Liver (tissue), 3 donors: Measurements from ENCODE around the gene TAS2R8.

ENCODE experiments used
- CTCF ChIP-seq: fragments of 150-350 bp; IDR thresholded peaks from 2 replicates; pipeline ENCODE4 v1.5.1; 2017; ENCODE audit warnings: improper control_type of control experiment, low read depth, low read length; ENCODE audit not compliant: missing input control
- EGR1 ChIP-seq, 2 donors: IDR thresholded peaks; 2 replicates each; pipeline ENCODE4 v1.6.1; 2016 to 2018; ENCODE audit warnings: antibody characterized with exemption in 2 of 2, low read depth in 2 of 2
- GABPA ChIP-seq, 2 donors: IDR thresholded peaks in 1 of 2; conservative IDR thresholded peaks in 1 of 2; 2 replicates each; pipeline ENCODE4 v1.6.1; 2016; ENCODE audit warnings: antibody characterized with exemption in 2 of 2, mild to moderate bottlenecking in 1 of 2, moderate library complexity in 1 of 2
- REST ChIP-seq: IDR thresholded peaks from 2 replicates; pipeline ENCODE4 v1.6.1; 2016; ENCODE audit warnings: antibody characterized with exemption, mild to moderate bottlenecking
- YY1 ChIP-seq: IDR thresholded peaks from 2 replicates; pipeline ENCODE4 v1.6.1; 2016; ENCODE audit warnings: antibody characterized with exemption, mild to moderate bottlenecking
- ZBTB33 ChIP-seq: IDR thresholded peaks from 2 replicates; pipeline ENCODE4 v1.6.1; 2016; ENCODE audit warnings: antibody characterized with exemption
- donor health status: healthy.
- donor health status: healthy.

- no peak for TF ChIP-seq CTCF
- TF ChIP-seq REST = no peak
- TF ChIP-seq GABPA (IDR thresholded peaks at IDR 0.05 in 1 of 2, conservative IDR thresholded peaks at IDR 0.05 in 1 of 2) = no peak
- TF ChIP-seq YY1 = no peak
- TF ChIP-seq EGR1 (IDR thresholded peaks at IDR 0.05; ENCODE audit: low read depth in 2 of 2) = no peak
- TF ChIP-seq ZBTB33 = no peak
Observed at GRCh38 chr12:10829994-10830393, 22.9 kb upstream of the TAS2R8 start.
